NCI-H524 treated with DMSO at 0.1 percent for 48 hours (cell line): ENCODE measurements around the gene MYOM1.

Source experiments
- DNase-seq: peaks from one replicate; lab custom pipeline; 2025; lab: John Stamatoyannopoulos, UW

The MYOM1 gene

GRCh38 chr18:3150688-3151087 is 69.1 kb downstream of the MYOM1 start:
- no peak for DNase-seq

- no peak for DNase-seq
Measured at GRCh38 chr18:3150274-3150673, 69.5 kb downstream of the MYOM1 start.

- DNase-seq, result no peak
Measured at GRCh38 chr18:3148930-3149535, 70.7 kb downstream of the MYOM1 start.

GRCh38 chr18:3147935-3148554 is 71.7 kb downstream of the MYOM1 start:
- no peak for DNase-seq

GRCh38 chr18:3140986-3141639 is 78.7 kb downstream of the MYOM1 start:
- no peak for DNase-seq

- no peak for DNase-seq
Measured at GRCh38 chr18:3140342-3140741, 79.4 kb downstream of the MYOM1 start.

- DNase-seq, result no peak
Measured at GRCh38 chr18:3139406-3139805, 80.4 kb downstream of the MYOM1 start.

GRCh38 chr18:3138274-3138975 is 81.3 kb downstream of the MYOM1 start:
- DNase-seq, result no peak

- DNase-seq, result no peak
Measured at GRCh38 chr18:3135536-3135935, 84.2 kb downstream of the MYOM1 start.

GRCh38 chr18:3132700-3133099 is 87.1 kb downstream of the MYOM1 start:
- no peak for DNase-seq

- no peak for DNase-seq
Measured at GRCh38 chr18:3130344-3130743, 89.4 kb downstream of the MYOM1 start.

- no peak for DNase-seq
Measured at GRCh38 chr18:3129053-3129864, 90.5 kb downstream of the MYOM1 start.

- DNase-seq, result no peak
Measured at GRCh38 chr18:3126457-3127097, 93.2 kb downstream of the MYOM1 start.

- no peak for DNase-seq
Measured at GRCh38 chr18:3124822-3125221, 94.9 kb downstream of the MYOM1 start.

- no peak for DNase-seq
Measured at GRCh38 chr18:3122851-3123250, 96.9 kb downstream of the MYOM1 start.

GRCh38 chr18:3121259-3121658 is 98.5 kb downstream of the MYOM1 start:
- no peak for DNase-seq

GRCh38 chr18:3120356-3120755 is 99.4 kb downstream of the MYOM1 start:
- no peak for DNase-seq

- no peak for DNase-seq
Measured at GRCh38 chr18:3119401-3120341, 100.1 kb downstream of the MYOM1 start.

- no peak for DNase-seq
Measured at GRCh38 chr18:3118195-3119010, 101.4 kb downstream of the MYOM1 start.
